GM23248 (cell line): Measurements from ENCODE around the gene KNDC1.

Experiments
- EZH2 ChIP-seq: fragments of 200-600 bp; sonication (generic); IDR thresholded peaks from 2 replicates; pipeline ENCODE4 v1.6.1; 2018; ENCODE audit warnings: antibody characterized with exemption, mild to moderate bottlenecking; ENCODE audit not compliant: insufficient read depth, poor library complexity, severe bottlenecking
- EZH2phosphoT487 ChIP-seq: fragments of 200-600 bp; sonication (generic); IDR thresholded peaks from 2 replicates; pipeline ENCODE4 v1.6.1; 2018; ENCODE audit warnings: antibody characterized with exemption, moderate library complexity, mild to moderate bottlenecking, low read depth; ENCODE audit not compliant: insufficient read depth

DNA sequence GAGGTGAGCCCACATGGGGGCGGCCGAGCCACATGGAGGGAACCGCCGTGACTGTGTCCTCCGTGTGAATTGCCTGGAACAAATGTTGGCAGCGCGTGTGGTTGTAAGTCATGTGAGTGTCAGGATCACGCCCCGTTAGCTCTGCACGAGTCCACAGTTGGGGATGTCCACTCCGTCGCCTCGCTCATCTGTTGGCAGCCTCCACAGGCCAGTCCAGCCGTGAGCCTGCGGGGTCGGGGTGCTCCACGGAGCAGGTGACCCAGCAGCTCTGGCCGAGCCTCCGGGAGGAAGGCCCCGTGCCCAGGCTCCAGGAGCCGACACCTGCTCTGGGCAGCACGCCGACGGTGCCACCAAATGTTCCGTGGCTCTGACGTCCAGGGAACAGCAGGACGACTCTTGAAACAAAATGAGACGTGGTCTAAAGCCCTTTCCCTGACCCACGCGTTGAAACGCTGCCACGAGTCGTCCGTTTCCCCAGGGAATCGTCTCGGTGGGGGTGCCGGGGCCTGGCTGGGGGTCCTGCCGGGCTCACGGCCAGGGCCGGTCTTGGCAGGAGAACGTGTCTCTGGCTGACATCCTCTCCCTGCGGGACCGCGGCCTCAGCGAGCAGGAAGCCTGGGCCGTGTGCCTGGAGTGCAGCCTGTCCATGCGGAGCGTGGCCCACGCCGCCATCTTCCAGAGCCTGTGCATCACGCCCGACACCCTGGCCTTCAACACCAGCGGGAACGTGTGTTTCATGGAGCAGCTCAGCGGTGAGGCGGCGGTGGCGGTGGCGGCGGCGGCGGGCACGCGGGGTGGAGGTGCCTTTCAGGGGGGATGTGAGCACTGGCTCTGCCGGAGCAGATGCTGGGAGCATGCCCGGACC, 7.0 kb downstream of the KNDC1 start:
- no peak for TF ChIP-seq EZH2
- no peak for TF ChIP-seq EZH2phosphoT487
